Adipocyte (in vitro differentiated cells): ENCODE data around the gene ZNF438.
A peak's percentile ranks its signal among the peaks of the same experiment; 100 is the strongest.
"Not testable (repeated sequence)": the region's sequence is repeated elsewhere in the genome, so short reads cannot be mapped to it uniquely, and the experiment has no call there.

Source experiments
- DNase-seq: peaks from one replicate; pipeline ENCODE4 v3.0.0-alpha.2; 2015; ENCODE audit warnings: low read depth
- H3K27me3 ChIP-seq: replicated peaks from 2 replicates; pipeline ENCODE4 v1.7.0; 2013; ENCODE audit warnings: mild to moderate bottlenecking, low read length, moderate library complexity; ENCODE audit not compliant: control insufficient read depth, insufficient read depth
- H3K36me3 ChIP-seq: 2 replicates; pipeline ENCODE4 v1.7.0; 2013; ENCODE audit warnings: low read length, mild to moderate bottlenecking, moderate library complexity; ENCODE audit not compliant: control insufficient read depth, insufficient read depth, severe bottlenecking
- H3K4me1 ChIP-seq: 2 replicates; pipeline ENCODE4 v1.7.0; 2013; ENCODE audit warnings: mild to moderate bottlenecking, low read length, moderate library complexity; ENCODE audit not compliant: control insufficient read depth, insufficient read depth
- H3K4me3 ChIP-seq: 2 replicates; pipeline ENCODE4 v1.7.0; 2013; ENCODE audit warnings: mild to moderate bottlenecking, low read length, moderate library complexity
- H3K9ac ChIP-seq: 2 replicates; pipeline ENCODE4 v1.7.0; 2013; ENCODE audit warnings: mild to moderate bottlenecking, low read length, moderate library complexity
- H3K9me3 ChIP-seq: 2 replicates; pipeline ENCODE4 v1.7.0; 2013; ENCODE audit warnings: mild to moderate bottlenecking, low read length, moderate library complexity; ENCODE audit not compliant: control insufficient read depth

Gene ZNF438

DNA sequence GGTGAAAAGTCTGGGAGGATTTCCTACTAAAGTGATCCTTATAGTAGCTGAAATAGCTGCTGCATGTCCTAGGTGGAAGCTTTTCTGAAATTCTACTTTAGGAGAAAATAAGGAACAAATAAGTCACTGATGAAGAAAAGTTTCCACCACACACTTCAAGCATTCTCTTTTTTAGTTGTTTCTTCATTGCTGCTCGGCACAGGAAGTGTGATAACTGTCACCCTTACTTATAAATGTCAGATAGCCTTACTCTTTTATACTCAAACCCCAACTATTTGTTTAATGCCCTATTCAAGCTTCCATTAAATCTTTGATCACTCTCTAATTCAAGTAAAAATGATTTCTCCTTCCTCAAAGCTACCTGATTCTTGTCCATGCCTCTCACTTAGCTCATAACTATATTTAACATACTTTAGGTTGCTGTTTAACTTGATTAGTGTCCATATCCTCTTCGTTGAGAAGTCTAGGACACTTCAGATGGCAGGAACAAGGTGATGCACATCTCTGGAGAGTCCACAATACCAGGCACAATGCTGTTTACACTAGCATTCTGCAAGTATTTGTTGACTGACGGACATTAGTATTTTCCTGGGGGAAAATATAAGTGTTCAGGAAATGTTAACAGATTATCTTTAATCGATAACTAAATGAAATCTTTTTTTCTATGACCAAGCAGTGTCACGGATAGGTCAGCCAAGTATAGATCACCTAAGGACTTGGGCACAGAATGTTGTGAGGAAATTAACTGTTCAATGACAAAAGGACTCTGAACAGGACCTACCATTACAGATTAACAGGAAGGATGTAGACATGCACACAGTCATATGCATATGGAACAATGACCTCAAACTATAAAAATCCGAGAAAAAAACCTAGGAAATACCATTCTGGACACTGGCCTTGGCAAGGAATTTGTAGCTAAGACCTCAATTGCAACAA, 67.4 kb downstream of the ZNF438 start:
- Histone ChIP-seq H3K27me3 (no peaks in the 10 kb centered on the region), H3K36me3 (no peaks in the 10 kb centered on the region), H3K4me3 (no peak overlapping the region), H3K9me3 (no peaks in the 10 kb centered on the region), H3K4me1 (peaks cover 35% of the 10 kb centered on the region), H3K9ac (no peak overlapping the region)
- no peak for DNase-seq

DNA sequence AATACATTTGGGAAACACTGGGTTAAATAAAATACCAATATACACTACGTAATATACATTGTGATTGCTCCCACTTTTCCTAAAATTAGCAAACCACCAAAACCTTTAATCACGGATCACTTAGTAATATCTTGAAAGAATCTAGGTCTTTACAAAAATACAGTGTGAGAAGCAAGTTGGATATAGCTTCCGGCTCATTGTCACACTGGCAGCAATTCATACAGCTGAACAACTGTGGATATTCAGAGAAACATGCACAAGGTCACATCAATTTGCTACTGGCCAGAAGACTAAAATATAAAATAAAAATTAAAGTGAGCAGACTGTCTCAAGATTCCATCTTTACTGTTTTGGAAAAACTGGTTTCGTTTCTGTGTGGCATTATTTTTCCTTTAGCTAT, 69.1 kb downstream of the ZNF438 start:
- H3K4me3 ChIP-seq, result no peak overlapping the region
- no peaks in the 10 kb centered on the region for H3K9me3 ChIP-seq
- peaks cover 18% of the 10 kb centered on the region for H3K4me1 ChIP-seq
- peaks cover 2% of the 10 kb centered on the region for H3K36me3 ChIP-seq
- H3K9ac ChIP-seq, result peak overlapping the region; percentile 16
- H3K27me3 ChIP-seq, result no peaks in the 10 kb centered on the region
- no peak for DNase-seq

DNA sequence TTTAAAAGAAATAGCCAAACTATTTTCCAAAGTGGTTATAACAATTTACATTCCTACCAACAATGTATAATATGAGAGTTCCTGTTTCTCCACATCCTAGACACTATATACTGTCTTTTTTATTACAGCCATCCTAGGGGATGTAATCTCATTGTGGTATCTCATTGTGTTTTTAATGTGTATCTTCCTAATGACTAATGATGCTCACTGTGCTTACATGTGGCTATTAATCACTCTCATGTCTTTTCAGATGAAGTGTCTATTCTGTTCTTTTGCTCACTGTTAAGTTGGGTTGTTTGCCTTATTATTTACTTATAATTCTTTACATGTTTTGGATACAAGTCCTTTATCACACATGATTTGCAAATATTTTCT, 71.8 kb downstream of the ZNF438 start:
- no peaks in the 10 kb centered on the region for H3K27me3 ChIP-seq

DNA sequence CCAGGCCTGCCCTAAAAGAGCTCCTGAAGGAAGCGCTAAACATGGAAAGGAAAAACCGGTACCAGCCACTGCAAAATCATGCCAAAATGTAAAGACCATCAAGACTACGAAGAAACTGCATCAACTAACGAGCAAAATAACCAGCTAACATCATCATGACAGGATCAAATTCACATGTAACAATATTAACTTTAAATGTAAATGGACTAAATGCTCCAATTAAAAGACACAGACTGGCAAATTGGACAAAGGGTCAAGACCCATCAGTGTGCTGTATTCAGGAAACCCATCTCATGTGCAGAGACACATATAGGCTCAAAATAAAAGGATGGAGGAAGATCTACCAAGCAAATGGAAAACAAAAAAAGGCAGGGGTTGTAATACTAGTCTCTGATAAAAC, 82.4 kb downstream of the ZNF438 start:
- H3K27me3 ChIP-seq, H3K9me3 ChIP-seq, H3K36me3 ChIP-seq, H3K9ac ChIP-seq, DNase-seq, H3K4me1 ChIP-seq, H3K4me3 ChIP-seq: not testable (repeated sequence)

More for the DNA sequence above, 71.8 kb downstream of the ZNF438 start:
- DNase-seq, result no peak
- peaks cover 9% of the 10 kb centered on the region for H3K4me1 ChIP-seq
- H3K4me3 ChIP-seq, result no peak overlapping the region
- peaks cover 2% of the 10 kb centered on the region for H3K9me3 ChIP-seq
- no peak overlapping the region for H3K9ac ChIP-seq
- H3K36me3 ChIP-seq, result peaks cover 2% of the 10 kb centered on the region

DNA sequence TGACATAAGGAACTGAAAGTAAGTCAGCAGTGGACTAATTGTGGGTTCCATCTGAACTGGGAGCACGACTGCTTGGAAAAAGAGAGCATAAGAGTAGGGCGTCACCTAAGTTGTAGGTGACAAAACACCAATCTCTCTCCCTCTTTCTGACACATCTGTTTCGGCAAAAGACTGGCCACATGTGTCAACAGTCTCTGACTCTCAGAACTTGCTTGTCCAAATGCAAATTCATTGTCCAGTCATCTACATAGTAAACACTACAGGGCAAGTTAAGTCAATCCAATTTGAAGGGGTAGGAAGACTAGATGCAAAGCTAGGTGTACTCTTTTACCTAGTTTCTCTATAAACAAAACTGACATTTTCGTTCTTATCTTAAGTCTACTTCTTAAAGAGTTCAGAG, 87.7 kb downstream of the ZNF438 start:
- peaks cover 11% of the 10 kb centered on the region for H3K4me1 ChIP-seq
- no peaks in the 10 kb centered on the region for H3K9me3 ChIP-seq
- no peak overlapping the region for H3K4me3 ChIP-seq
- DNase-seq, result no peak
- H3K9ac ChIP-seq, result no peak overlapping the region
- H3K27me3 ChIP-seq, result no peaks in the 10 kb centered on the region
- peaks cover 12% of the 10 kb centered on the region for H3K36me3 ChIP-seq

DNA sequence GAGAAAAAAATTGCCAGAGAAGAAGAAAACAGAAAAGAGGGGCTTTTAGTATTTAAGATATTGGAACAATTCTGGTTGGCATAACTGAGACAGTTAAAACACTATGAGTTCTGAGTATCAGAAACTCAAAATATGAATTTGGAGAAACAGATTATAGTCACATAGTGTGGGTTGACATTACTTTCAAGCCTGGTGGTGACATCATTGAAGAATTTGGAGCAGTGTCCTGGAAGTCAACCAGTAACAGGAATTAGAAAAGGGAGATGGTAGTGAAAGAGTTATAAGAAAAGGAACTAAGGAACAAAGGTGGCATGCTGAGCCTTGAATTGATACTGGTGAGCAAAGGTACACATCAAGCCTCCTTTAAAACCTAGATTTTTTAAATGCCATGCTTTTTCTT, 88.2 kb downstream of the ZNF438 start:
- DNase-seq, result no peak
- Histone ChIP-seq H3K36me3 (peaks cover 12% of the 10 kb centered on the region), H3K27me3 (no peaks in the 10 kb centered on the region), H3K4me1 (peaks cover 11% of the 10 kb centered on the region), H3K4me3 (no peak overlapping the region), H3K9me3 (no peaks in the 10 kb centered on the region), H3K9ac (no peak overlapping the region)

DNA sequence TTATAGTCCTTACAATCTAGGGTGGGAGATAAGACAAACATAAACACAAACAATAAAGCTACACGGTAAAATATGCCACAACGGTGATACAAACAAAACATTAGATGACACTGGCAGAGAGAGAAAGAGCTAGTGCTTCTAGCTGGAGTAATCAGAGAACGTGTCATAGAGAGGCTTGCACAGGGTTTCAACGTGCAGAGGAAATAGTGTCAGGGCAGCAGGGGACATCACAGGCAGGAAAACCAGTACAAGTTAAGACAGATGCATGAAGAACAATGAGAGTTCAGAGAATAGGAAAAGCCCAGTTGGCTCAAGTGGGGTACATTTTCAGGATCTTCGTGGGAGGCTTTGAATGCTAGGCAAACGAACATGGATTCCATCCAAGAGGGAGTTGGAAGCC, 91.4 kb downstream of the ZNF438 start:
- no peaks in the 10 kb centered on the region for H3K9me3 ChIP-seq
- H3K27me3 ChIP-seq, result no peaks in the 10 kb centered on the region
- H3K36me3 ChIP-seq, result peaks cover 26% of the 10 kb centered on the region
- DNase-seq, result no peak
- peaks cover 11% of the 10 kb centered on the region for H3K4me1 ChIP-seq
- H3K9ac ChIP-seq, result no peak overlapping the region
- H3K4me3 ChIP-seq, result no peak overlapping the region

DNA sequence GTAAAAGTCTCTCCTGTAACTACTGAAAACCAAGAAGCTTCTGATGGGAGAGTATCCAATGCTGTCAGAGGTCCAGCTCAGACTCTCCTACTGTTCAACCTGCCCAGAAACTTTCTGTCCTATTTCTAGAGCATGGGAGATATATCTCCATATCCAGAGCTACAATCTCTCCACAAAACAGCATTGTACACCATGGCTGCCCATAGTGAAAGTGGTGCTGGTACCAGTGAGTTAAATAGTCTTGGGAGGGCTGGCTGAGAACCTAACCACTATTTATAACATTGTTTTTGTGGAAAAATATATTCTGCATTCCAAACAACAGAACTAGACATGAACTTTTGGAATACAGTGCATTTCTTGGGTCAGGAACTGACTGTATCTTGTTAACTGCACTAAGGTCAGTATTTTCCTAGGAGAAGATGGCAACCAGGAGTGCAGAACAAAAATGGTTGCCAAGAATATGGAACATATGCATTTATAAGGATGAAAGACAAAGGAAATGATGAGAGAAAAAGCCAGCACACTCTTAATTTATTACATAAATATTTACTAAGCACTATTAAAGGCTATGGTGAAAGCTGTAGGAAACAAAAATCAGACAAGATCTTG, 91.9 kb downstream of the ZNF438 start:
- H3K9me3 ChIP-seq, result no peaks in the 10 kb centered on the region
- H3K27me3 ChIP-seq, result no peaks in the 10 kb centered on the region
- no peak overlapping the region for H3K4me3 ChIP-seq
- H3K4me1 ChIP-seq, result peaks cover 11% of the 10 kb centered on the region
- H3K9ac ChIP-seq, result no peak overlapping the region
- H3K36me3 ChIP-seq, result peaks cover 31% of the 10 kb centered on the region
- DNase-seq, result no peak

DNA sequence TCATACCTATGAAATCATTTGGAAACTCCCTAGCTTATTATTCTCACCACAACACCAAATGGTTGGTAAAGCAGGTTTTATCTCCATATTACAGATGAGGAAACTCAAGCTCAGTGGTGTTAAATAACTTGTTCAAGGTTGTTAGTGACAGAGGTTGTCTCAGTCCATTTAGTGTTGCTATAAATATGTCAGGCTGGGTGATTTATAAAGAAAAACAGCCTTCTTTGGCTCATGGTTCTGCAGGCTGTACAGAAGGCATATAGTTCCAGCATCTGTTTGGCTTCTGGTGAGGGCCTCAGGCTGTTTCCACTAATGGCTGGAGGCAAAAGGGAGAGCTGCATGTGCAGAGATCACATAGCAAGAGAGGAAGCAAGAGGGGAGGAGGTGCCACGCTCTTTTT, 96.6 kb downstream of the ZNF438 start:
- Histone ChIP-seq H3K9ac (no peak overlapping the region), H3K4me3 (no peak overlapping the region), H3K9me3 (no peaks in the 10 kb centered on the region), H3K36me3 (peaks cover 40% of the 10 kb centered on the region), H3K27me3 (no peaks in the 10 kb centered on the region), H3K4me1 (peaks cover 5% of the 10 kb centered on the region)
- no peak for DNase-seq

DNA sequence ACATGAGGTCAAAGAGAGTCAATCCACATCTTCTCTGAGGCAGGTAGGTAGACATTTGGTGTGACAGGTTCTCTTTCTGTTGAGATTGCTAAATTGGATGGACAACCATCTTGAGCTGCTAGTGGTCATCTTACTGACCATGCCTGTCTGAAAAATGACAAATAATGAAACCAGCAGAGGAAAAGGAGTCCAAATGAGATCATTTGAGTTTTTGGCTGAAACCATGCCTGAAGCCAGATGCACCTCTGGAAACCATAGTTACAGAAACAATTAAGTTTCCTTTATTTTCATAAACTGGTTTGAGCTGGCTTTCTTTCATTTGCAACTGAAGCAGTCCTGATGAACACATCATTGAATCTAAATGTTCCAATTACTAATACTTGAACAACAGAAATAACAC, 100.6 kb downstream of the ZNF438 start:
- no peak overlapping the region for H3K4me3 ChIP-seq
- no peaks in the 10 kb centered on the region for H3K9me3 ChIP-seq
- H3K9ac ChIP-seq, result no peak overlapping the region
- H3K36me3 ChIP-seq, result peaks cover 41% of the 10 kb centered on the region
- peaks cover 4% of the 10 kb centered on the region for H3K4me1 ChIP-seq
- no peaks in the 10 kb centered on the region for H3K27me3 ChIP-seq
- DNase-seq, result no peak

DNA sequence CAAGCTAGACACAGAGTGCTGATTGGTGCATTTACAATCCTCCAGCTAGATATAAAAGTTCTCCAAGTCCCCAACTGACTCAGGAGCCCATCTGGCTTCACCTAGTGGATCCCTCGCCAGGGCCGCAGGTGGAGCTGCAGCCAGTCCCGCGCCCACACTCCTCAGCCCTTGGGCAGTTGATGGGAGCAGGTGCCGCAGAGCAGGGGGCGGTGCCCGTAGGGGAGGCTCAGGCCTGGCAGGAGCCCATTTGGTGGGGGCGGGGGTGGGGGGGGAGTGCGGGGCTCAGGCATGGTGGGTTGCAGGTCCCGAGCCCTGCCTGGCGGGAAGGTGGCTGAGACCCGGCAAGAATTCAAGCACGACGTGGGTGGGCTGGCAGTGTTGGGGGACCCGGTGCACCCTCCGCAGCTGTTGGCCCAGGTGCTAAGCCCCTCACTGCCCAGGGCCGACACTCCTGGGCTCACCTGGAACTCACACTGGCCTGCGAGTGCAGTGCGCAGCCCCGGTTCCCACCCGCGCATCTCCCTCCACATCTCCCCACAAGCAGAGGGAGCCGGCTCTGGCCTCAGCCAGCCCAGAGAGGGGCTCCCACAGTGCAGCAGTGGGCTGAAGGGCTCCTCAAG, 101.7 kb downstream of the ZNF438 start:
- Histone ChIP-seq H3K36me3 (peaks cover 30% of the 10 kb centered on the region), H3K4me1 (peaks cover 4% of the 10 kb centered on the region), H3K9me3 (no peaks in the 10 kb centered on the region), H3K9ac (no peak overlapping the region), H3K4me3 (no peak overlapping the region), H3K27me3 (no peaks in the 10 kb centered on the region)
- DNase-seq, result no peak
